ENCODE data around the gene PYY.

DNA sequence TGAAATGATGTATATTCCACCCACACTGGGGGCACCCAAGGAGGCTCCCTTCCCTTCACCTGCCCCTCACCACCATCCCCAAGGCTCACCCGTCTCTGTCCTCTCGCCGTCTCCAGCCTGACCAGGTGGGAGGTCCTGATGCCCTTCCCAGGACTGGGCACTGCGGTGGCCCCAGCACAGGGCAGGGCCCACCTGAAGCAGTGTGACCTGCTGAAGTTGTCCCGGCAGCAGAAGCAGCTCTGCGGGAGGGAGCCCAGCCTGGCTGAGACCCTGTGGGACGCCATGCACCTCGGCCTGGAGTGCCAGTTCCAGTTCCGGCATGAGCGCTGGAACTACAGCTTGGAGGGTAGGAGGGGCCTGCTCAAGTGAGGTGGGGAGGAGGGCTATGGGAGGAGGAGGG lies 21.4 kb downstream of the PYY start:
- TF ChIP-seq EZH2phosphoT487 (IDR thresholded peaks at IDR 0.05; ENCODE audit: borderline replicate concordance, low read depth, low read length) (no peak), CTCF (conservative IDR thresholded peaks at IDR 0.05; ENCODE audit: low read length) (no peak)
